ENCODE results near the gene SCG2. TPM values are rescaled to one million over a fixed set of nuclear protein-coding genes. Genes with fewer than 3 reads are reported as not detected.

The SCG2 gene
- 1.4 and 1.7 TPM in 2 replicates for polyA plus RNA-seq (2013)

- Histone ChIP-seq H3K36me3 (ENCODE audit: control insufficient read depth in 1 of 2, insufficient read depth in 2 of 2, low read length in 2 of 2) (no peaks in the 10 kb centered on the region), H3K4me3 (ENCODE audit: low read depth, low read length) (no peak within 1 kb of the TSS), H3K27me3 (ENCODE audit: insufficient read depth, low read length) (no peaks in the 10 kb centered on the region), H3K79me2 (ENCODE audit: control insufficient read depth, insufficient read depth, low read length, poor library complexity) (no peaks in the 10 kb centered on the region), H2BK12ac (ENCODE audit: low read length) (no peak within 1 kb of the TSS), H4K12ac (ENCODE audit: low read depth, low read length) (no peak within 1 kb of the TSS), H3K14ac (ENCODE audit: low read length) (no peak within 1 kb of the TSS), H3K4ac (ENCODE audit: low read depth, low read length) (no peak within 1 kb of the TSS), H2AK5ac (ENCODE audit: low read length) (no peak within 1 kb of the TSS), H3K27ac (ENCODE audit: low read depth, low read length) (no peak within 1 kb of the TSS), H2BK5ac (ENCODE audit: low read depth, low read length, poor library complexity) (no peak within 1 kb of the TSS), H4K8ac (ENCODE audit: low read depth, low read length) (no peak within 1 kb of the TSS), H3K4me1 (ENCODE audit: control insufficient read depth in 1 of 2, insufficient read depth in 2 of 2, low read length in 2 of 2) (no peaks in the 10 kb centered on the region), H2AFZ (ENCODE audit: insufficient read depth, low read length, poor library complexity) (no peak within 1 kb of the TSS), H4K91ac (ENCODE audit: low read depth, low read length) (no peak within 1 kb of the TSS), H3K79me1 (ENCODE audit: low read length) (no peaks in the 10 kb centered on the region), H3K9ac (ENCODE audit: low read length) (no peak within 1 kb of the TSS), H3K9me3 (ENCODE audit: insufficient read depth, low read depth, low read length) (no peaks in the 10 kb centered on the region), H3K18ac (ENCODE audit: low read length) (no peak within 1 kb of the TSS), H3K4me2 (ENCODE audit: low read length) (no peak within 1 kb of the TSS), H2BK120ac (ENCODE audit: insufficient read depth, low read length, poor library complexity) (no peak within 1 kb of the TSS), H3K23ac (ENCODE audit: low read length) (no peak within 1 kb of the TSS)
- DNase-seq: peak; percentile 45 to 63
- WGBS (ENCODE audit: extremely low coverage, insufficient coverage, insufficient read length): no CpG with 5 or more reads among the region's 17 CpGs
Measured at GRCh38 chr2:223601932-223602666, at the start of gene SCG2. TSS of gene SCG2 (minus strand) at chr2:223602361. CDS start at chr2:223599282, 3,079 bp downstream.

- Histone ChIP-seq H4K8ac (ENCODE audit: low read depth, low read length) (no peak overlapping the region), H3K79me1 (ENCODE audit: low read length) (no peaks in the 10 kb centered on the region), H3K27me3 (ENCODE audit: insufficient read depth, low read length) (no peaks in the 10 kb centered on the region), H3K23ac (ENCODE audit: low read length) (no peak overlapping the region), H3K4ac (ENCODE audit: low read depth, low read length) (no peak overlapping the region), H3K18ac (ENCODE audit: low read length) (no peak overlapping the region), H2BK5ac (ENCODE audit: low read depth, low read length, poor library complexity) (no peak overlapping the region), H3K4me2 (ENCODE audit: low read length) (no peak overlapping the region), H3K27ac (ENCODE audit: low read depth, low read length) (no peak overlapping the region), H2BK120ac (ENCODE audit: insufficient read depth, low read length, poor library complexity) (no peak overlapping the region), H2AFZ (ENCODE audit: insufficient read depth, low read length, poor library complexity) (no peak overlapping the region), H2AK5ac (ENCODE audit: low read length) (no peak overlapping the region), H3K36me3 (ENCODE audit: control insufficient read depth in 1 of 2, insufficient read depth in 2 of 2, low read length in 2 of 2) (no peaks in the 10 kb centered on the region), H2BK12ac (ENCODE audit: low read length) (no peak overlapping the region), H4K12ac (ENCODE audit: low read depth, low read length) (no peak overlapping the region), H4K91ac (ENCODE audit: low read depth, low read length) (no peak overlapping the region), H3K79me2 (ENCODE audit: control insufficient read depth, insufficient read depth, low read length, poor library complexity) (no peaks in the 10 kb centered on the region), H3K4me3 (ENCODE audit: low read depth, low read length) (no peak overlapping the region), H3K9ac (ENCODE audit: low read length) (no peak overlapping the region), H3K4me1 (ENCODE audit: control insufficient read depth in 1 of 2, insufficient read depth in 2 of 2, low read length in 2 of 2) (no peaks in the 10 kb centered on the region), H3K9me3 (ENCODE audit: insufficient read depth, low read depth, low read length) (no peaks in the 10 kb centered on the region), H3K14ac (ENCODE audit: low read length) (no peak overlapping the region)
- WGBS (ENCODE audit: extremely low coverage, insufficient coverage, insufficient read length): no CpG with 5 or more reads among the region's 8 CpGs
- peak in 1 of 2 donors; percentile 58 for DNase-seq
Measured at GRCh38 chr2:223649554-223650533, 47.7 kb upstream of the SCG2 start.

GRCh38 chr2:223648755-223649154 is 46.6 kb upstream of the SCG2 start:
- H3K23ac ChIP-seq (ENCODE audit: low read length): no peak overlapping the region
- H3K4ac ChIP-seq (ENCODE audit: low read depth, low read length): no peak overlapping the region
- H3K27ac ChIP-seq (ENCODE audit: low read depth, low read length): no peak overlapping the region
- H3K27me3 ChIP-seq (ENCODE audit: insufficient read depth, low read length): no peaks in the 10 kb centered on the region
- H4K12ac ChIP-seq (ENCODE audit: low read depth, low read length): no peak overlapping the region
- no peak overlapping the region for H3K14ac ChIP-seq (ENCODE audit: low read length)
- no peak overlapping the region for H4K91ac ChIP-seq (ENCODE audit: low read depth, low read length)
- H3K18ac ChIP-seq (ENCODE audit: low read length): no peak overlapping the region
- H3K9ac ChIP-seq (ENCODE audit: low read length): no peak overlapping the region
- H2BK120ac ChIP-seq (ENCODE audit: insufficient read depth, low read length, poor library complexity): no peak overlapping the region
- H3K79me2 ChIP-seq (ENCODE audit: control insufficient read depth, insufficient read depth, low read length, poor library complexity): no peaks in the 10 kb centered on the region
- no peaks in the 10 kb centered on the region for H3K9me3 ChIP-seq (ENCODE audit: insufficient read depth, low read depth, low read length)
- no peaks in the 10 kb centered on the region for H3K79me1 ChIP-seq (ENCODE audit: low read length)
- no peak overlapping the region for H2AFZ ChIP-seq (ENCODE audit: insufficient read depth, low read length, poor library complexity)
- H2AK5ac ChIP-seq (ENCODE audit: low read length): no peak overlapping the region
- no peak overlapping the region for H4K8ac ChIP-seq (ENCODE audit: low read depth, low read length)
- no peak overlapping the region for H2BK5ac ChIP-seq (ENCODE audit: low read depth, low read length, poor library complexity)
- H3K4me1 ChIP-seq (ENCODE audit: control insufficient read depth in 1 of 2, insufficient read depth in 2 of 2, low read length in 2 of 2): no peaks in the 10 kb centered on the region
- H3K4me2 ChIP-seq (ENCODE audit: low read length): no peak overlapping the region
- DNase-seq: no peak
- no peaks in the 10 kb centered on the region for H3K36me3 ChIP-seq (ENCODE audit: control insufficient read depth in 1 of 2, insufficient read depth in 2 of 2, low read length in 2 of 2)
- H3K4me3 ChIP-seq (ENCODE audit: low read depth, low read length): no peak overlapping the region
- H2BK12ac ChIP-seq (ENCODE audit: low read length): no peak overlapping the region

GRCh38 chr2:223647258-223647952 is 45.2 kb upstream of the SCG2 start:
- no peak overlapping the region for H3K4me2 ChIP-seq (ENCODE audit: low read length)
- H4K12ac ChIP-seq (ENCODE audit: low read depth, low read length): no peak overlapping the region
- no peak overlapping the region for H2BK120ac ChIP-seq (ENCODE audit: insufficient read depth, low read length, poor library complexity)
- H3K18ac ChIP-seq (ENCODE audit: low read length): no peak overlapping the region
- no peak for DNase-seq
- H3K9me3 ChIP-seq (ENCODE audit: insufficient read depth, low read depth, low read length): no peaks in the 10 kb centered on the region
- H3K4me1 ChIP-seq (ENCODE audit: control insufficient read depth in 1 of 2, insufficient read depth in 2 of 2, low read length in 2 of 2): no peaks in the 10 kb centered on the region
- H3K36me3 ChIP-seq (ENCODE audit: control insufficient read depth in 1 of 2, insufficient read depth in 2 of 2, low read length in 2 of 2): no peaks in the 10 kb centered on the region
- no peak overlapping the region for H3K27ac ChIP-seq (ENCODE audit: low read depth, low read length)
- no peak overlapping the region for H3K23ac ChIP-seq (ENCODE audit: low read length)
- H2BK12ac ChIP-seq (ENCODE audit: low read length): no peak overlapping the region
- H2AFZ ChIP-seq (ENCODE audit: insufficient read depth, low read length, poor library complexity): no peak overlapping the region
- H2BK5ac ChIP-seq (ENCODE audit: low read depth, low read length, poor library complexity): no peak overlapping the region
- no peak overlapping the region for H2AK5ac ChIP-seq (ENCODE audit: low read length)
- no peak overlapping the region for H3K4ac ChIP-seq (ENCODE audit: low read depth, low read length)
- H3K4me3 ChIP-seq (ENCODE audit: low read depth, low read length): no peak overlapping the region
- H3K79me2 ChIP-seq (ENCODE audit: control insufficient read depth, insufficient read depth, low read length, poor library complexity): no peaks in the 10 kb centered on the region
- no peaks in the 10 kb centered on the region for H3K27me3 ChIP-seq (ENCODE audit: insufficient read depth, low read length)
- H3K14ac ChIP-seq (ENCODE audit: low read length): no peak overlapping the region
- H3K9ac ChIP-seq (ENCODE audit: low read length): no peak overlapping the region
- H3K79me1 ChIP-seq (ENCODE audit: low read length): no peaks in the 10 kb centered on the region
- no peak overlapping the region for H4K91ac ChIP-seq (ENCODE audit: low read depth, low read length)
- WGBS (ENCODE audit: extremely low coverage, insufficient coverage, insufficient read length): no CpG with 5 or more reads among the region's 6 CpGs
- H4K8ac ChIP-seq (ENCODE audit: low read depth, low read length): no peak overlapping the region

All from trophoblast cell (in vitro differentiated cells and primary cell).